DND-41 (cell line): ENCODE measurements around the gene STAMBP.

Source experiments
- ATAC-seq: fragments of 200-7000 bp; cut with Tn5 transposase; 3 replicates; pipeline ENCODE4 v1.9.1; 2021; ENCODE audit warnings: low read depth; ENCODE audit not compliant: insufficient read depth
- DNase-seq: peaks from one replicate; pipeline ENCODE4 v3.0.0-alpha.2; 2020
- H2AFZ ChIP-seq: 2 replicates; pipeline ENCODE4 v1.6.0; 2012; ENCODE audit warnings: low read depth, low read length
- H3K27ac ChIP-seq: 2 replicates; pipeline ENCODE4 v1.5.1; 2012; ENCODE audit warnings: low read length, inconsistent platforms
- H3K27me3 ChIP-seq: fragments of 200-600 bp; sonication (generic); 2 replicates; pipeline ENCODE4 v1.6.0; 2012; ENCODE audit warnings: low read length, mild to moderate bottlenecking, inconsistent platforms; ENCODE audit not compliant: insufficient read depth, poor library complexity
- H3K36me3 ChIP-seq: 2 replicates; pipeline ENCODE4 v1.5.1; 2012; ENCODE audit warnings: low read length, inconsistent platforms; ENCODE audit not compliant: insufficient read depth
- H3K4me1 ChIP-seq: 2 replicates; pipeline ENCODE4 v1.5.1; 2012; ENCODE audit warnings: mild to moderate bottlenecking, low read length; ENCODE audit not compliant: insufficient read depth
- H3K4me2 ChIP-seq: 2 replicates; pipeline ENCODE4 v1.6.0; 2012; ENCODE audit warnings: mild to moderate bottlenecking, moderate library complexity, low read length, inconsistent platforms; ENCODE audit not compliant: insufficient read depth
- H3K4me3 ChIP-seq, 2 experiments: fragments of 200-600 bp in 1 of 2; shearing (Covaris generic) in 1 of 2; 2 replicates each; pipeline ENCODE4 v1.5.1; 2012 to 2016; ENCODE audit warnings: inconsistent platforms in 2 of 2, low read length in 2 of 2, mild to moderate bottlenecking in 2 of 2, low read depth in 1 of 2, moderate library complexity in 1 of 2
- H3K79me2 ChIP-seq: 2 replicates; pipeline ENCODE4 v1.6.0; 2012; ENCODE audit warnings: low read length, inconsistent platforms; ENCODE audit not compliant: insufficient read depth
- H3K9ac ChIP-seq: 2 replicates; pipeline ENCODE4 v1.6.0; 2012; ENCODE audit warnings: low read depth, mild to moderate bottlenecking, inconsistent platforms, low read length, moderate library complexity
- H3K9me3 ChIP-seq: 2 replicates; pipeline ENCODE4 v1.5.1; 2012; ENCODE audit warnings: low read length, moderate library complexity, mild to moderate bottlenecking, inconsistent platforms; ENCODE audit not compliant: insufficient read depth, severe bottlenecking
- H4K20me1 ChIP-seq: 2 replicates; pipeline ENCODE4 v1.6.0; 2012; ENCODE audit warnings: low read length; ENCODE audit not compliant: insufficient read depth
- EZH2 ChIP-seq: IDR thresholded peaks from 3 replicates; pipeline ENCODE4 v1.6.1; 2012; ENCODE audit warnings: borderline replicate concordance, low read depth, mild to moderate bottlenecking, moderate library complexity, low read length, inconsistent platforms; ENCODE audit not compliant: severe bottlenecking
- TF ChIP-seq, protein P1 (sequence below): IDR thresholded peaks from 2 replicates; pipeline ENCODE4 v1.5.1; 2012; ENCODE audit warnings: borderline replicate concordance, low read length, moderate library complexity, mild to moderate bottlenecking; ENCODE audit not compliant: poor library complexity, severe bottlenecking; ENCODE audit errors: extremely low read depth

Gene STAMBP

DNA sequence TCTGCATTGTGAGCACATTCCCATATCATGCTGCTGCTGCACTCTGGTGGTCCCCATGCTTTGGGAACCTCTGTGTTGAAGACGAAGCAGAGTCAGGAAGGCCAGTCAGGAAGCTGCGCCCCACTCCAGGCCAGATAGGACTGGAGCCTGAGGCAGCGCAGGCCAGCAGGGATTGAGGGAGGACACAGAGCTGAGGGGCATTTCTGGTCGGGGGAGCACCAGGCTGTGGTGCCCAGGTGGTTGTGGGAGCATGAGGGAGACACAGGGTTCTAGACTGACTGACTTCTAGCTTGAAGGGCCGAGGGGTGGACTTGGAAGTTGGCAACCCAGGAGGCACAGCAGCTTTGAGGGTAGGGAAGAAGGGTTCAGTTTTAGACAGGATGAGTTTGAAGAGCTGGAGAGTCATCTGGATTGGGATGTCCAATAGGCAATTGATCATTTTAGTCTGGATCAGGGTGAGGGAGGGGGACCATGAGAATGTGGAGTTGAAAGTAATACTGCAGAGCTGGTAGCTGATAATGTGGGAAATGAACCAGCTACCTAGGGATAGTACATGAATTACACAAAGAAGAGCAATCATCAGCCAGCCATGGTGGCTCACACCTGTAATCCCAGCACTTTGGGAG, 62.6 kb downstream of the STAMBP start:
- TF ChIP-seq EZH2, result no peak
- TF ChIP-seq, protein P1, sequence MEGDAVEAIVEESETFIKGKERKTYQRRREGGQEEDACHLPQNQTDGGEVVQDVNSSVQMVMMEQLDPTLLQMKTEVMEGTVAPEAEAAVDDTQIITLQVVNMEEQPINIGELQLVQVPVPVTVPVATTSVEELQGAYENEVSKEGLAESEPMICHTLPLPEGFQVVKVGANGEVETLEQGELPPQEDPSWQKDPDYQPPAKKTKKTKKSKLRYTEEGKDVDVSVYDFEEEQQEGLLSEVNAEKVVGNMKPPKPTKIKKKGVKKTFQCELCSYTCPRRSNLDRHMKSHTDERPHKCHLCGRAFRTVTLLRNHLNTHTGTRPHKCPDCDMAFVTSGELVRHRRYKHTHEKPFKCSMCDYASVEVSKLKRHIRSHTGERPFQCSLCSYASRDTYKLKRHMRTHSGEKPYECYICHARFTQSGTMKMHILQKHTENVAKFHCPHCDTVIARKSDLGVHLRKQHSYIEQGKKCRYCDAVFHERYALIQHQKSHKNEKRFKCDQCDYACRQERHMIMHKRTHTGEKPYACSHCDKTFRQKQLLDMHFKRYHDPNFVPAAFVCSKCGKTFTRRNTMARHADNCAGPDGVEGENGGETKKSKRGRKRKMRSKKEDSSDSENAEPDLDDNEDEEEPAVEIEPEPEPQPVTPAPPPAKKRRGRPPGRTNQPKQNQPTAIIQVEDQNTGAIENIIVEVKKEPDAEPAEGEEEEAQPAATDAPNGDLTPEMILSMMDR, result no peak
- Histone ChIP-seq H3K36me3 (no peaks in the 10 kb centered on the region), H3K4me3 (no peak overlapping the region), H3K27ac (no peak overlapping the region), H3K27me3 (peaks cover 3% of the 10 kb centered on the region), H4K20me1 (no peaks in the 10 kb centered on the region), H3K4me2 (no peak overlapping the region), H3K9ac (no peak overlapping the region), H2AFZ (no peak overlapping the region), H3K79me2 (no peaks in the 10 kb centered on the region), H3K4me1 (peaks cover 12% of the 10 kb centered on the region), H3K9me3 (no peaks in the 10 kb centered on the region)
- DNase-seq (no peak), ATAC-seq (no peak)

GRCh38 chr2:73892631-73893329, 64.0 kb downstream of the STAMBP start, which contains the start of gene ACTG2:
Gene ACTG2, plus strand, starts transcription at chr2:73893008. Its CDS starts 8,304 bp downstream, at chr2:73901312.
- DNase-seq, result no peak
- Histone ChIP-seq H3K9ac (no peak within 1 kb of the TSS), H3K4me2 (no peak within 1 kb of the TSS)

DNA sequence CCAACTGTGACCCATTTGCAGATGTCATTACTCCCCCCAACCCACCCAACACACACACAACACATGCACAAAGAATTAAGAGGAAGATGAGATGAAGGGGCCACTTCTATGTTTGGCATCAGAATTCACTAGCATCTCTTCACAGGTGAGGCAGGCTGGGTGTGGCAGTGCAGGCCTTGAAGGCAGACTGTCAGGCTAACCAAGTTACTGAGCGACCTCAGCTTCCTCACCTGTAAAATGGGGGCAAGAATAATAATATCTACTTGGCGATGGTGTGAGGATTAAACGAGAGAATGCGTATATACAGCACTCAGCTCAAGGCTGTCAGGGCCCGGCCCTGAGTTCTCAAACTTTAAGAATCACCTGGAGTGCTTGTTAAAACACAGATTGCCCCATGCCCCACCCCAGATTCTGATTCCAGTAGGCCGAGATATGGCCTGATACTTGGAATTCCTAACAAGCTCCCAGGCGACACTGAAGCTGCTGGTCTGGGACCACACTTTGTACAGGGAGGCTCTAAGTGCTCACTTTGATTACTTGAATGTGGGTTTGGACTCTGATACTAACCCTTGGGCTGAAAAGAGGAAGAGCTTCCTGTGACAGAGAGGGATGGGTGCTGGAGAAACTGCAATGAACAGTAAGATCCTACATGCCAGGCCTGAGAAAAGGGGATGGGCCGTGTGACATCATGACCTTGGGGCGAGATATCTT, 65.2 kb downstream of the STAMBP start:
- H3K9me3 ChIP-seq, result no peaks in the 10 kb centered on the region
- H3K4me3 ChIP-seq, result no peak overlapping the region
- ATAC-seq, result no peak
- peaks cover 19% of the 10 kb centered on the region for H3K4me1 ChIP-seq
- H3K36me3 ChIP-seq, result no peaks in the 10 kb centered on the region
- H3K4me2 ChIP-seq, result no peak overlapping the region
- no peak for DNase-seq
- H2AFZ ChIP-seq, result no peak overlapping the region
- no peak overlapping the region for H3K9ac ChIP-seq
- H3K27me3 ChIP-seq, result peaks cover 3% of the 10 kb centered on the region
- no peaks in the 10 kb centered on the region for H4K20me1 ChIP-seq
- H3K79me2 ChIP-seq, result no peaks in the 10 kb centered on the region
- H3K27ac ChIP-seq, result no peak overlapping the region
- TF ChIP-seq EZH2, result no peak
- TF ChIP-seq, protein P1, result no peak

More at GRCh38 chr2:73892631-73893329, 64.0 kb downstream of the STAMBP start, which contains the start of gene ACTG2:
- Histone ChIP-seq H3K9me3 (no peaks in the 10 kb centered on the region), H3K36me3 (no peaks in the 10 kb centered on the region), H3K4me1 (peaks cover 26% of the 10 kb centered on the region), H3K4me3 (no peak within 1 kb of the TSS), H4K20me1 (no peaks in the 10 kb centered on the region), H3K27me3 (peaks cover 3% of the 10 kb centered on the region), H3K79me2 (no peaks in the 10 kb centered on the region), H3K27ac (no peak within 1 kb of the TSS), H2AFZ (no peak within 1 kb of the TSS)
- ATAC-seq, result no peak
- TF ChIP-seq, protein P1, result no peak
- TF ChIP-seq EZH2, result no peak
